KOPT-K1 (cell line): ENCODE measurements around the gene UXT.
A peak's percentile ranks its signal among the peaks of the same experiment; 100 is the strongest.

Experiments used
- H3K27ac ChIP-seq: fragments of 200-600 bp; sonication (generic); 2 replicates; pipeline ENCODE4 v1.5.1; 2016; ENCODE audit warnings: antibody characterized with exemption, mild to moderate bottlenecking, low read depth, low read length; ENCODE audit not compliant: poor library complexity, severe bottlenecking
- H3K36me3 ChIP-seq: fragments of 200-600 bp; sonication (generic); 2 replicates; pipeline ENCODE4 v1.5.1; 2017; ENCODE audit warnings: antibody characterized with exemption, mild to moderate bottlenecking, low read length, moderate library complexity; ENCODE audit not compliant: insufficient read depth
- H3K9me3 ChIP-seq: fragments of 200-600 bp; sonication (generic); 2 replicates; pipeline ENCODE4 v1.5.1; 2017; ENCODE audit warnings: antibody characterized with exemption, low read length, mild to moderate bottlenecking; ENCODE audit not compliant: insufficient read depth, poor library complexity, severe bottlenecking

UXT gene

GRCh38 chrX:47661539-47661938 is 2.6 kb upstream of the UXT start:
- H3K27ac ChIP-seq, result no peak overlapping the region
- no peaks in the 10 kb centered on the region for H3K9me3 ChIP-seq
- H3K36me3 ChIP-seq, result peaks cover 13% of the 10 kb centered on the region

GRCh38 chrX:47659421-47659726 is 394 bp upstream of the UXT start:
- peak overlapping the region; percentile 99 for H3K27ac ChIP-seq
- H3K9me3 ChIP-seq, result no peaks in the 10 kb centered on the region
- peaks cover 35% of the 10 kb centered on the region for H3K36me3 ChIP-seq

- Histone ChIP-seq H3K36me3 (peaks cover 45% of the 10 kb centered on the region), H3K27ac (peak overlapping the region; percentile 99), H3K9me3 (no peaks in the 10 kb centered on the region)
Measured at GRCh38 chrX:47658301-47658683, 688 bp downstream of the UXT start.

GRCh38 chrX:47651043-47651905 is 7.7 kb downstream of the UXT start:
- Histone ChIP-seq H3K27ac (peak overlapping the region; percentile 41), H3K36me3 (peaks cover 63% of the 10 kb centered on the region), H3K9me3 (no peaks in the 10 kb centered on the region)

- Histone ChIP-seq H3K27ac (peak within 1 kb of the TSS; percentile 77), H3K9me3 (no peaks in the 10 kb centered on the region), H3K36me3 (peaks cover 55% of the 10 kb centered on the region)
Measured at GRCh38 chrX:47650164-47651042, 8.6 kb downstream of the UXT start, which contains the start of gene ELK1. Gene ELK1, minus strand, starts transcription at chrX:47650563. Its CDS starts 9,122 bp downstream, at chrX:47641441.

- H3K9me3 ChIP-seq, result no peaks in the 10 kb centered on the region
- peak overlapping the region; percentile 77 for H3K27ac ChIP-seq
- peaks cover 53% of the 10 kb centered on the region for H3K36me3 ChIP-seq
Measured at GRCh38 chrX:47649781-47650163, 9.2 kb downstream of the UXT start.

- Histone ChIP-seq H3K9me3 (no peaks in the 10 kb centered on the region), H3K36me3 (peaks cover 53% of the 10 kb centered on the region), H3K27ac (peak overlapping the region; percentile 77)
Measured at GRCh38 chrX:47649271-47649670, 9.7 kb downstream of the UXT start.

GRCh38 chrX:47648376-47648775 is 10.6 kb downstream of the UXT start:
- Histone ChIP-seq H3K36me3 (peaks cover 53% of the 10 kb centered on the region), H3K27ac (no peak overlapping the region), H3K9me3 (no peaks in the 10 kb centered on the region)

GRCh38 chrX:47646636-47647035 is 12.3 kb downstream of the UXT start:
- H3K9me3 ChIP-seq, result no peaks in the 10 kb centered on the region
- peaks cover 48% of the 10 kb centered on the region for H3K36me3 ChIP-seq
- H3K27ac ChIP-seq, result no peak overlapping the region

- H3K9me3 ChIP-seq, result no peaks in the 10 kb centered on the region
- peaks cover 55% of the 10 kb centered on the region for H3K36me3 ChIP-seq
- no peak overlapping the region for H3K27ac ChIP-seq
Measured at GRCh38 chrX:47645530-47645929, 13.4 kb downstream of the UXT start.

- Histone ChIP-seq H3K36me3 (peaks cover 64% of the 10 kb centered on the region), H3K9me3 (peaks cover 6% of the 10 kb centered on the region), H3K27ac (no peak overlapping the region)
Measured at GRCh38 chrX:47644557-47645091, 14.4 kb downstream of the UXT start.

GRCh38 chrX:47643926-47644325 is 15.1 kb downstream of the UXT start:
- peaks cover 71% of the 10 kb centered on the region for H3K36me3 ChIP-seq

GRCh38 chrX:47638816-47639215 is 20.2 kb downstream of the UXT start:
- peaks cover 8% of the 10 kb centered on the region for H3K9me3 ChIP-seq
- H3K27ac ChIP-seq, result no peak overlapping the region
- H3K36me3 ChIP-seq, result peaks cover 92% of the 10 kb centered on the region

More at GRCh38 chrX:47643926-47644325, 15.1 kb downstream of the UXT start:
- H3K27ac ChIP-seq, result no peak overlapping the region
- peaks cover 8% of the 10 kb centered on the region for H3K9me3 ChIP-seq

GRCh38 chrX:47637546-47638195 is 21.3 kb downstream of the UXT start:
- no peak overlapping the region for H3K27ac ChIP-seq
- peaks cover 87% of the 10 kb centered on the region for H3K36me3 ChIP-seq
- H3K9me3 ChIP-seq, result peaks cover 8% of the 10 kb centered on the region
